ENCODE results near the gene MADD. TPM values are rescaled to one million over a fixed set of nuclear protein-coding genes. Genes with fewer than 3 reads are reported as not detected.

The MADD gene
- total and polyA plus RNA-seq, 10 of the 15 experiments (the other 5 are each of a cell fraction or from before 2014, with no cell fraction given) = 0.47 to 35.4 (median 17.6) TPM

DNA sequence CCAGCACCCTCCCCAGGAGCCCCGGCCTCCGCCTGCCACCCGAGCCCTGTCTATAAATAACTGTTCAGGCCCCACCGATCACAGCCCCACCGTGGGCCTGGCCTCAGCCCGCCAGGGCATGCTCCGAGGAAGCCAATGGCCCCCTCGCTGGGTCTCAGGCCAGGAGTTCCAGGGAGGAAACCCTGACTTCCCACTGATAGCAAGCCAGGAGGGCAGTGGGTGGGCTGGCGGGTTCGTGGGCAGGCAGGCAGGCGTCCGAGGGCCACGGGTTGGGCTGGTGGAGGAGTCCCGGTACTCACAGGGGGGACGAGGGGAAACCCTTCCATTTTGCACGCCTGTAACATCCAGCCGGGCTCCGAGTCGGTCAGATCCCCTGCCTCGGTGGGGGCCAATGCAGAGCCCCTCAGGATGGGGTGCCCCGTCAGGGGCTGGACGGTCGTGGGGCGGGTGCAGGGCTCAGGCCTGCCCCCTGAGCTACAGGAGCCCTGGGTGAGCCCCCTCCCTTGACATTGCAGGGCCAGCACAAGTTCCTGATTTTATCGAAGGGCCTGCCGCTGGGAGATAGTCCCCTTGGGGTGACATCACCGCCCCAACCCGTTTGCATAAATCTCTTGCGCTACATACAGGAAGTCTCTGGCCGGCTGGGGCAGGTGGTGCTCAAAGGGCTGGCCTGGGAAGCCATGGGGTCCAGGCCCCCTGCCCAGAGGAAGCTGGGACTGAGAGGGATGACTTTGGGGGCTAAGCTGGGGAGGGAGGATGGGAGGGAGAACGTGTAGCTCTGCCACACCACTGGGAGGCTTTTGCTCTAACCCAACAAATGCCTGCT, 108.3 kb downstream of the MADD start, which contains the start of gene SPI1 (continued):
- TF ChIP-seq, protein P1, sequence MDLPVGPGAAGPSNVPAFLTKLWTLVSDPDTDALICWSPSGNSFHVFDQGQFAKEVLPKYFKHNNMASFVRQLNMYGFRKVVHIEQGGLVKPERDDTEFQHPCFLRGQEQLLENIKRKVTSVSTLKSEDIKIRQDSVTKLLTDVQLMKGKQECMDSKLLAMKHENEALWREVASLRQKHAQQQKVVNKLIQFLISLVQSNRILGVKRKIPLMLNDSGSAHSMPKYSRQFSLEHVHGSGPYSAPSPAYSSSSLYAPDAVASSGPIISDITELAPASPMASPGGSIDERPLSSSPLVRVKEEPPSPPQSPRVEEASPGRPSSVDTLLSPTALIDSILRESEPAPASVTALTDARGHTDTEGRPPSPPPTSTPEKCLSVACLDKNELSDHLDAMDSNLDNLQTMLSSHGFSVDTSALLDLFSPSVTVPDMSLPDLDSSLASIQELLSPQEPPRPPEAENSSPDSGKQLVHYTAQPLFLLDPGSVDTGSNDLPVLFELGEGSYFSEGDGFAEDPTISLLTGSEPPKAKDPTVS (IDR thresholded peaks at IDR 0.05; ENCODE audit: low read depth, low read length) = no peak
- TF ChIP-seq, protein P2, sequence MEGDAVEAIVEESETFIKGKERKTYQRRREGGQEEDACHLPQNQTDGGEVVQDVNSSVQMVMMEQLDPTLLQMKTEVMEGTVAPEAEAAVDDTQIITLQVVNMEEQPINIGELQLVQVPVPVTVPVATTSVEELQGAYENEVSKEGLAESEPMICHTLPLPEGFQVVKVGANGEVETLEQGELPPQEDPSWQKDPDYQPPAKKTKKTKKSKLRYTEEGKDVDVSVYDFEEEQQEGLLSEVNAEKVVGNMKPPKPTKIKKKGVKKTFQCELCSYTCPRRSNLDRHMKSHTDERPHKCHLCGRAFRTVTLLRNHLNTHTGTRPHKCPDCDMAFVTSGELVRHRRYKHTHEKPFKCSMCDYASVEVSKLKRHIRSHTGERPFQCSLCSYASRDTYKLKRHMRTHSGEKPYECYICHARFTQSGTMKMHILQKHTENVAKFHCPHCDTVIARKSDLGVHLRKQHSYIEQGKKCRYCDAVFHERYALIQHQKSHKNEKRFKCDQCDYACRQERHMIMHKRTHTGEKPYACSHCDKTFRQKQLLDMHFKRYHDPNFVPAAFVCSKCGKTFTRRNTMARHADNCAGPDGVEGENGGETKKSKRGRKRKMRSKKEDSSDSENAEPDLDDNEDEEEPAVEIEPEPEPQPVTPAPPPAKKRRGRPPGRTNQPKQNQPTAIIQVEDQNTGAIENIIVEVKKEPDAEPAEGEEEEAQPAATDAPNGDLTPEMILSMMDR (IDR thresholded peaks at IDR 0.05 in 2 of 3, conservative IDR thresholded peaks at IDR 0.05 in 1 of 3; ENCODE audit: control insufficient read depth in 2 of 3, extremely low read depth in 1 of 3, insufficient read depth in 1 of 3, low read depth in 3 of 3, low read length in 3 of 3) = no peak
- TF ChIP-seq ESRRA (IDR thresholded peaks at IDR 0.05; ENCODE audit: low read length) = no peak
- TF ChIP-seq RCOR1 (conservative IDR thresholded peaks at IDR 0.05; ENCODE audit: low read depth, low read length) = no peak
- peak; percentile 91 for TF ChIP-seq POLR2AphosphoS5 (IDR thresholded peaks at IDR 0.05; ENCODE audit: low read length)
- no peak for TF ChIP-seq RUNX3 (IDR thresholded peaks at IDR 0.05; ENCODE audit: low read length)
- no peak for TF ChIP-seq KDM1A (IDR thresholded peaks at IDR 0.05; ENCODE audit: borderline replicate concordance)
- no peak for TF ChIP-seq KLF5 (IDR thresholded peaks at IDR 0.05; ENCODE audit: partially characterized antibody)
- peak; percentile 62 for TF ChIP-seq IKZF1 (conservative IDR thresholded peaks at IDR 0.05)
- no peak for TF ChIP-seq NR2C2 (IDR thresholded peaks at IDR 0.05; ENCODE audit: borderline replicate concordance, control insufficient read depth, insufficient read length, low read depth)
- no peak for TF ChIP-seq MYB (IDR thresholded peaks at IDR 0.05; ENCODE audit: borderline replicate concordance, low read depth, low read length)
- no peak for TF ChIP-seq ZNF622 (IDR thresholded peaks at IDR 0.05)
- TF ChIP-seq EED (IDR thresholded peaks at IDR 0.05; ENCODE audit: low read depth) = peak; percentile 36; the same call in 1 of the 2 replicates
- peak; percentile 66 for TF ChIP-seq SIN3A (IDR thresholded peaks at IDR 0.05; ENCODE audit: low read depth, low read length)
- TF ChIP-seq SMARCA5 (IDR thresholded peaks at IDR 0.05) = 0 out of 2 replicates have a peak, but pooled peaks have one; percentile 20
- peak; percentile 84 for TF ChIP-seq SMAD5 (IDR thresholded peaks at IDR 0.05; ENCODE audit: low read depth)
- no peak for TF ChIP-seq ZSCAN29 (IDR thresholded peaks at IDR 0.05)
- no peak; the same call in 1 of the 2 replicates for TF ChIP-seq ZNF207 (IDR thresholded peaks at IDR 0.05; ENCODE audit: borderline replicate concordance)
- TF ChIP-seq IRF4 (IDR thresholded peaks at IDR 0.05; ENCODE audit: low read depth, low read length) = no peak
- no peak for TF ChIP-seq YBX1 (IDR thresholded peaks at IDR 0.05)
- TF ChIP-seq, protein P3, sequence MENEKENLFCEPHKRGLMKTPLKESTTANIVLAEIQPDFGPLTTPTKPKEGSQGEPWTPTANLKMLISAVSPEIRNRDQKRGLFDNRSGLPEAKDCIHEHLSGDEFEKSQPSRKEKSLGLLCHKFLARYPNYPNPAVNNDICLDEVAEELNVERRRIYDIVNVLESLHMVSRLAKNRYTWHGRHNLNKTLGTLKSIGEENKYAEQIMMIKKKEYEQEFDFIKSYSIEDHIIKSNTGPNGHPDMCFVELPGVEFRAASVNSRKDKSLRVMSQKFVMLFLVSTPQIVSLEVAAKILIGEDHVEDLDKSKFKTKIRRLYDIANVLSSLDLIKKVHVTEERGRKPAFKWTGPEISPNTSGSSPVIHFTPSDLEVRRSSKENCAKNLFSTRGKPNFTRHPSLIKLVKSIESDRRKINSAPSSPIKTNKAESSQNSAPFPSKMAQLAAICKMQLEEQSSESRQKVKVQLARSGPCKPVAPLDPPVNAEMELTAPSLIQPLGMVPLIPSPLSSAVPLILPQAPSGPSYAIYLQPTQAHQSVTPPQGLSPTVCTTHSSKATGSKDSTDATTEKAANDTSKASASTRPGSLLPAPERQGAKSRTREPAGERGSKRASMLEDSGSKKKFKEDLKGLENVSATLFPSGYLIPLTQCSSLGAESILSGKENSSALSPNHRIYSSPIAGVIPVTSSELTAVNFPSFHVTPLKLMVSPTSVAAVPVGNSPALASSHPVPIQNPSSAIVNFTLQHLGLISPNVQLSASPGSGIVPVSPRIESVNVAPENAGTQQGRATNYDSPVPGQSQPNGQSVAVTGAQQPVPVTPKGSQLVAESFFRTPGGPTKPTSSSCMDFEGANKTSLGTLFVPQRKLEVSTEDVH (IDR thresholded peaks at IDR 0.05; ENCODE audit: low read depth, partially characterized antibody) = no peak
- TF ChIP-seq ZZZ3 (IDR thresholded peaks at IDR 0.05; ENCODE audit: control insufficient read depth, insufficient read length, low read depth) = no peak
- peak; percentile 54 for TF ChIP-seq SMAD1 (IDR thresholded peaks at IDR 0.05; ENCODE audit: low read depth, partially characterized antibody)
- TF ChIP-seq ZNF24 (IDR thresholded peaks at IDR 0.05) = no peak
- TF ChIP-seq CHD1 (IDR thresholded peaks at IDR 0.05; ENCODE audit: low read depth, low read length) = no peak
- peak; percentile 96 for TF ChIP-seq ATF7 (IDR thresholded peaks at IDR 0.05; ENCODE audit: low read depth)
- TF ChIP-seq HCFC1 (IDR thresholded peaks at IDR 0.05; ENCODE audit: low read length) = no peak

Data from GM12878 (cell line).